ENCODE data around the gene CTAG1A. TPM values are rescaled to one million over a fixed set of nuclear protein-coding genes. Genes with fewer than 3 reads are reported as not detected.
"Not testable (repeated sequence)": the region's sequence is repeated elsewhere in the genome, so short reads cannot be mapped to it uniquely, and the experiment has no call there.

CTAG1A gene
- total RNA-seq, 2 experiments from 2014 or later = not detected

GRCh38 chrX:154603438-154604430 lies 18.8 kb downstream of the CTAG1A start:
- Histone ChIP-seq H3K9me3 (ENCODE audit: control insufficient read depth in 1 of 2, insufficient read depth in 1 of 2, low read length in 2 of 2) (no peaks in the 10 kb centered on the region), H3K36me3 (ENCODE audit: insufficient read depth, low read length) (no peaks in the 10 kb centered on the region), H3K27ac (ENCODE audit: low read depth in 1 of 2, low read length in 2 of 2) (no peak overlapping the region), H3K4me1 (ENCODE audit: insufficient read depth, low read length) (no peaks in the 10 kb centered on the region), H3K27me3 (ENCODE audit: control insufficient read depth in 1 of 2, insufficient read depth in 2 of 2, low read length in 2 of 2) (no peaks in the 10 kb centered on the region), H3K4me3 (ENCODE audit: low read length) (no peak overlapping the region)
- no peak for ATAC-seq (ENCODE audit: poor library complexity)
- Mint-ChIP-seq H3K27me3 (no peaks in the 10 kb centered on the region), H3K4me1 (ENCODE audit: low read depth) (peaks cover 5% of the 10 kb centered on the region), H3K27ac (no peak overlapping the region), H3K9me3 (no peaks in the 10 kb centered on the region), H3K4me3 (no peak overlapping the region), H3K36me3 (ENCODE audit: low read depth) (no peaks in the 10 kb centered on the region)
- DNase-seq = peak in 1 of 14 experiments; percentile 3
- TF ChIP-seq CTCF (IDR thresholded peaks at IDR 0.05) = no peak
- CTCF ChIA-PET = no interaction called here
- intact Hi-C loops (cut with DNase I, micrococcal nuclease) = no loop called here
- POLR2A ChIA-PET = no interaction called here

- H3K36me3 ChIP-seq (ENCODE audit: insufficient read depth, low read length) = no peaks in the 10 kb centered on the region
- ATAC-seq (ENCODE audit: poor library complexity) = no peak
- TF ChIP-seq CTCF (IDR thresholded peaks at IDR 0.05) = no peak
- H3K4me1 Mint-ChIP-seq (ENCODE audit: low read depth) = peaks cover 5% of the 10 kb centered on the region
- no peaks in the 10 kb centered on the region for H3K36me3 Mint-ChIP-seq (ENCODE audit: low read depth)
- no peak overlapping the region for H3K4me3 ChIP-seq (ENCODE audit: low read length)
- no peak overlapping the region for H3K27ac ChIP-seq (ENCODE audit: low read depth in 1 of 2, low read length in 2 of 2)
- intact Hi-C loops (cut with DNase I, micrococcal nuclease) = no loop called here
- H3K27me3 ChIP-seq (ENCODE audit: control insufficient read depth in 1 of 2, insufficient read depth in 2 of 2, low read length in 2 of 2) = no peaks in the 10 kb centered on the region
- no peaks in the 10 kb centered on the region for H3K9me3 ChIP-seq (ENCODE audit: control insufficient read depth in 1 of 2, insufficient read depth in 1 of 2, low read length in 2 of 2)
- DNase-seq = no peak
- no peaks in the 10 kb centered on the region for H3K4me1 ChIP-seq (ENCODE audit: insufficient read depth, low read length)
- ChIA-PET POLR2A (no interaction called here), CTCF (no interaction called here)
- no peak overlapping the region for H3K4me3 Mint-ChIP-seq
- H3K27me3 Mint-ChIP-seq = no peaks in the 10 kb centered on the region
- no peak overlapping the region for H3K27ac Mint-ChIP-seq
- H3K9me3 Mint-ChIP-seq = no peaks in the 10 kb centered on the region
Measured at GRCh38 chrX:154605566-154605965, 20.6 kb downstream of the CTAG1A start.

GRCh38 chrX:154607370-154607769 lies 22.4 kb downstream of the CTAG1A start:
- no peaks in the 10 kb centered on the region for H3K36me3 Mint-ChIP-seq (ENCODE audit: low read depth)
- no peak overlapping the region for H3K27ac Mint-ChIP-seq
- no peak overlapping the region for H3K4me3 Mint-ChIP-seq
- intact Hi-C loops (cut with DNase I, micrococcal nuclease) = no loop called here
- H3K27me3 ChIP-seq (ENCODE audit: control insufficient read depth in 1 of 2, insufficient read depth in 2 of 2, low read length in 2 of 2) = no peaks in the 10 kb centered on the region
- no peak overlapping the region for H3K27ac ChIP-seq (ENCODE audit: low read depth in 1 of 2, low read length in 2 of 2)
- peaks cover 5% of the 10 kb centered on the region for H3K4me1 Mint-ChIP-seq (ENCODE audit: low read depth)
- H3K36me3 ChIP-seq (ENCODE audit: insufficient read depth, low read length) = no peaks in the 10 kb centered on the region
- POLR2A ChIA-PET = no interaction called here
- no peaks in the 10 kb centered on the region for H3K27me3 Mint-ChIP-seq
- CTCF ChIA-PET = no interaction called here
- H3K9me3 Mint-ChIP-seq = no peaks in the 10 kb centered on the region
- no peak for DNase-seq
- no peak for TF ChIP-seq CTCF (IDR thresholded peaks at IDR 0.05)
- no peaks in the 10 kb centered on the region for H3K9me3 ChIP-seq (ENCODE audit: control insufficient read depth in 1 of 2, insufficient read depth in 1 of 2, low read length in 2 of 2)
- H3K4me1 ChIP-seq (ENCODE audit: insufficient read depth, low read length) = no peaks in the 10 kb centered on the region
- no peak for ATAC-seq (ENCODE audit: poor library complexity)
- no peak overlapping the region for H3K4me3 ChIP-seq (ENCODE audit: low read length)

GRCh38 chrX:154607976-154608375 lies 23.0 kb downstream of the CTAG1A start:
- H3K36me3 ChIP-seq (ENCODE audit: insufficient read depth, low read length); H3K27ac Mint-ChIP-seq; H3K4me1 Mint-ChIP-seq (ENCODE audit: low read depth); H3K9me3 ChIP-seq (ENCODE audit: control insufficient read depth in 1 of 2, insufficient read depth in 1 of 2, low read length in 2 of 2); H3K27me3 ChIP-seq (ENCODE audit: control insufficient read depth in 1 of 2, insufficient read depth in 2 of 2, low read length in 2 of 2); CTCF ChIA-PET; H3K4me1 ChIP-seq (ENCODE audit: insufficient read depth, low read length); H3K4me3 Mint-ChIP-seq; H3K9me3 Mint-ChIP-seq; intact Hi-C loops (cut with DNase I, micrococcal nuclease); POLR2A ChIA-PET; DNase-seq; H3K4me3 ChIP-seq (ENCODE audit: low read length); H3K36me3 Mint-ChIP-seq (ENCODE audit: low read depth); H3K27me3 Mint-ChIP-seq; H3K27ac ChIP-seq (ENCODE audit: low read depth in 1 of 2, low read length in 2 of 2); ATAC-seq (ENCODE audit: poor library complexity): not testable (repeated sequence)

DNA sequence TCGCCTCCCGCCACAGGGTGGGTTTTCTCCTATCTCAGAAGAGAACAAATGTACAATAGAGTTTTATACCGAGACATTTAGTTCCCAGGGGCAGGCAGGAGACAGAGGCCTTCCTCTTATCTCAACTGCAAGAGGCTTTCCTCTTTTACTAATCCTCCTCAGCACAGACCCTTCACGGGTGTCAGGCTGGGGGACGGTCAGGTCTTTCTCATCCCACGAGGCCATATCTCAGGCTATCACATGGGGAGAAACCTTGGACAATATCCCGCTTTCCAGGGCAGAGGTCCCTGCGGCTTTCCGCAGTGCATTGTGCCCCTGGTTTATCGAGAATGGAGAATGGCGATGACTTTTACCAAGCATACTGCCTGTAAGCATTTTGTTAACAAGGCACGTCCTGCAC lies 23.9 kb downstream of the CTAG1A start:
- POLR2A ChIA-PET; H3K4me3 Mint-ChIP-seq; H3K4me1 ChIP-seq (ENCODE audit: insufficient read depth, low read length); H3K9me3 Mint-ChIP-seq; intact Hi-C loops (cut with DNase I, micrococcal nuclease); DNase-seq; H3K9me3 ChIP-seq (ENCODE audit: control insufficient read depth in 1 of 2, insufficient read depth in 1 of 2, low read length in 2 of 2); H3K36me3 Mint-ChIP-seq (ENCODE audit: low read depth); H3K36me3 ChIP-seq (ENCODE audit: insufficient read depth, low read length); H3K27ac ChIP-seq (ENCODE audit: low read depth in 1 of 2, low read length in 2 of 2); ATAC-seq (ENCODE audit: poor library complexity); H3K27ac Mint-ChIP-seq; CTCF ChIA-PET; H3K4me3 ChIP-seq (ENCODE audit: low read length); H3K27me3 ChIP-seq (ENCODE audit: control insufficient read depth in 1 of 2, insufficient read depth in 2 of 2, low read length in 2 of 2); H3K4me1 Mint-ChIP-seq (ENCODE audit: low read depth); H3K27me3 Mint-ChIP-seq: not testable (repeated sequence)

Data from CD4-positive, alpha-beta T cell (primary cell).